HepG2 (cell line): ENCODE data around the gene GFRA1. TPM values are rescaled to one million over a fixed set of nuclear protein-coding genes. Genes with fewer than 3 reads are reported as not detected.

Source experiments
- ATAC-seq: fragments of 200-7000 bp; cut with Tn5 transposase; 3 replicates; pipeline ENCODE4 v1.9.1; 2020; ENCODE audit warnings: mild to moderate bottlenecking, moderate library complexity
- BruUV-seq: library from RNA; stranded (reverse); fragments of 400-500 nt; replicated peaks from 2 replicates; lab custom pipeline; 2021; lab: Mats Ljungman, UMichigan
- CTCF ChIA-PET: fragments of 300-600 bp; formaldehyde crosslinking; extraction: SDS; loops from one replicate; lab custom pipeline; 2021; ENCODE audit warnings: low total read pairs, inconsistent platforms, low intra/inter-chr PET ratio; lab: Yijun Ruan, JAX
- POLR2A ChIA-PET: fragments of 350-600 bp; sonication (Branson Sonifier 250); formaldehyde crosslinking; loops from one replicate; lab custom pipeline; 2020; ENCODE audit warnings: antibody characterized with exemption, inconsistent platforms; lab: Yijun Ruan, JAX
- DNase-seq: peaks from one replicate; pipeline ENCODE4 v3.0.0-alpha.2; 2015; ENCODE audit warnings: low spot score
- FAIRE-seq: peaks from 3 replicates; lab custom pipeline; 2011; peaks lifted over from hg19 to GRCh38; lab: Jason Lieb, UNC
- H2AFZ ChIP-seq: one replicate; pipeline ENCODE4 v1.6.1; 2011; ENCODE audit warnings: low read length, inconsistent platforms
- H3K27ac ChIP-seq: fragments of 300-600 bp; 3 replicates; pipeline ENCODE4 v1.8.0; 2011; ENCODE audit warnings: mixed run types, mild to moderate bottlenecking, mixed read lengths, low read length, inconsistent platforms; ENCODE audit not compliant: insufficient read depth; ENCODE audit errors: extremely low read length
- H3K27me3 ChIP-seq, 2 experiments: fragments of 200-600 bp in 1 of 2; 2 replicates in 1 of 2; 3 replicates in 1 of 2; pipeline versions ENCODE4 v1.6.0 to v1.8.0; 2011; ENCODE audit warnings: low read length in 2 of 2, mild to moderate bottlenecking in 2 of 2, moderate library complexity in 2 of 2, inconsistent platforms in 1 of 2; ENCODE audit not compliant: insufficient read depth in 2 of 2, control insufficient read depth in 1 of 2
- H3K36me3 ChIP-seq, 2 experiments: fragments of 200-600 bp in 1 of 2; replicated peaks in 1 of 2; 2 replicates in 1 of 2; 3 replicates in 1 of 2; pipeline versions ENCODE4 v1.5.1 to v1.8.0; 2011; ENCODE audit warnings: low read length in 2 of 2, inconsistent platforms in 1 of 2; ENCODE audit not compliant: insufficient read depth in 2 of 2, control insufficient read depth in 1 of 2
- H3K4me1 ChIP-seq: 2 replicates; pipeline ENCODE4 v1.5.1; 2012; ENCODE audit warnings: low read length, inconsistent platforms; ENCODE audit not compliant: insufficient read depth
- H3K4me2 ChIP-seq: 2 replicates; pipeline ENCODE4 v1.6.0; 2011; ENCODE audit warnings: low read depth, low read length, inconsistent platforms
- H3K4me3 ChIP-seq, 3 experiments: fragments of 200-600 bp in 1 of 3; sonication (generic), shearing (Covaris generic) in 1 of 3; replicated peaks in 1 of 3; 2 replicates each; pipeline ENCODE4 v1.5.1; 2011 to 2016; ENCODE audit warnings: low read length in 3 of 3, inconsistent platforms in 2 of 3, low read depth in 2 of 3, mild to moderate bottlenecking in 2 of 3, control low read depth in 1 of 3, mixed read lengths in 1 of 3; ENCODE audit not compliant: insufficient read depth in 1 of 3
- H3K79me2 ChIP-seq: one replicate; pipeline ENCODE4 v1.6.1; 2011; ENCODE audit warnings: low read length, inconsistent platforms; ENCODE audit not compliant: insufficient read depth
- H3K9ac ChIP-seq: 2 replicates; pipeline ENCODE4 v1.6.0; 2011; ENCODE audit warnings: mild to moderate bottlenecking, low read depth, low read length, inconsistent platforms; ENCODE audit not compliant: insufficient read depth
- H3K9me3 ChIP-seq: 2 replicates; pipeline ENCODE4 v1.5.1; 2012; ENCODE audit warnings: mild to moderate bottlenecking, low read length
- H4K20me1 ChIP-seq: 2 replicates; pipeline ENCODE4 v1.6.0; 2011; ENCODE audit warnings: inconsistent platforms, mild to moderate bottlenecking, low read length, moderate library complexity; ENCODE audit not compliant: insufficient read depth
- ARHGAP35 ChIP-seq: sonication (generic); formaldehyde crosslinking; IDR thresholded peaks from 2 replicates; pipeline ENCODE4 v1.9.0; 2022; ENCODE audit warnings: mild to moderate bottlenecking, inconsistent platforms, moderate library complexity, missing genetic modification reagents, borderline replicate concordance
- ASH2L ChIP-seq: fragments of 300-600, 200-600 bp; sonication (generic); IDR thresholded peaks from 2 replicates; pipeline ENCODE4 v1.7.0; 2017; ENCODE audit warnings: low read depth, mild to moderate bottlenecking, moderate library complexity, mixed read lengths, low read length; ENCODE audit not compliant: insufficient read length
- ATM ChIP-seq: fragments of 450-650 bp; IDR thresholded peaks from 2 replicates; pipeline ENCODE4 v1.7.1; 2017; ENCODE audit warnings: mild to moderate bottlenecking, borderline replicate concordance
- CCDC6 ChIP-seq: sonication (generic); formaldehyde crosslinking; IDR thresholded peaks from 2 replicates; pipeline ENCODE4 v1.8.1; 2022; ENCODE audit warnings: mild to moderate bottlenecking, missing genetic modification reagents, moderate library complexity
- FUBP1 ChIP-seq: sonication (generic); formaldehyde crosslinking; IDR thresholded peaks from 2 replicates; pipeline ENCODE4 v1.5.1; 2020; ENCODE audit warnings: missing genetic modification reagents, mild to moderate bottlenecking, borderline replicate concordance
- NFKBIZ ChIP-seq: IDR thresholded peaks from 2 replicates; pipeline ENCODE4 v1.6.1; 2018; ENCODE audit warnings: missing genetic modification reagents, missing compliant biosample characterization
- RBM39 ChIP-seq: fragments of 200-400 bp; formaldehyde crosslinking; IDR thresholded peaks from one replicate; pipeline ENCODE4 v1.6.1; 2018; ENCODE audit warnings: antibody characterized with exemption, mild to moderate bottlenecking, low read depth, low read length; ENCODE audit not compliant: poor library complexity, severe bottlenecking
- SOX13 ChIP-seq, 3 experiments: fragments of 450-650 bp in 1 of 3; sonication (generic) in 1 of 3; formaldehyde crosslinking in 1 of 3; IDR thresholded peaks in 2 of 3; conservative IDR thresholded peaks in 1 of 3; 2 replicates each; pipeline versions ENCODE4 v1.5.0 to v1.6.1; 2016 to 2020; ENCODE audit warnings: antibody characterized with exemption in 1 of 3, mild to moderate bottlenecking in 1 of 3, missing compliant biosample characterization in 1 of 3, missing genetic modification reagents in 1 of 3, moderate library complexity in 1 of 3
- ZBTB33 ChIP-seq: sonication (generic); formaldehyde crosslinking; IDR thresholded peaks from 2 replicates; pipeline ENCODE4 v1.4.0; 2020; ENCODE audit warnings: missing genetic modification reagents
- ZNF225 ChIP-seq: sonication (generic); formaldehyde crosslinking; IDR thresholded peaks from 2 replicates; pipeline ENCODE4 v1.4.0; 2020; ENCODE audit warnings: mild to moderate bottlenecking, missing genetic modification reagents
- ZNF235 ChIP-seq: sonication (generic); formaldehyde crosslinking; IDR thresholded peaks from 2 replicates; pipeline ENCODE4 v1.8.1; 2023; ENCODE audit warnings: mild to moderate bottlenecking, missing genetic modification reagents, borderline replicate concordance
- ZNF263 ChIP-seq: sonication (generic); formaldehyde crosslinking; IDR thresholded peaks from 2 replicates; pipeline ENCODE4 v1.4.0; 2020; ENCODE audit warnings: missing genetic modification reagents
- ZSCAN31 ChIP-seq: sonication (generic); formaldehyde crosslinking; IDR thresholded peaks from 2 replicates; pipeline ENCODE4 v1.5.0; 2020; ENCODE audit warnings: low read depth, mild to moderate bottlenecking, missing genetic modification reagents
- WGBS: methylation state at CpG from one replicate; pipeline ENCODE4 v1.1.6; 2017; ENCODE audit warnings: low lambda C conversion rate; 5-methylcytosine and 5-hydroxymethylcytosine counted together
- in situ Hi-C: cut with HindIII; loops from 2 replicates; pipeline ENCODE4 v1.10.0; 2017; ENCODE audit warnings: low pct_unique_long_range_greater_than_20kb; ENCODE audit not compliant: extremely low pct_ligation_motif_present
- intact Hi-C: fragments of 100-400 bp; cut with micrococcal nuclease; formaldehyde crosslinking; loops from one replicate; pipeline ENCODE4 v1.10.0; 2022; ENCODE audit not compliant: unreplicated experiment
- polyA plus RNA-seq, 8 experiments: library from polyadenylated mRNA; depleted of rRNA in 3 of 8; stranded (reverse) in 7 of 8; unstranded in 1 of 8; fragments of >200 nt; fragmentation: Illumina TruSeq in 4 of 8; extraction: Trizol in 4 of 8; gene quantifications; 2 replicates each; pipeline versions ENCODE4 v1.2.1 to v1.2.3, GENCODE V29; 2011 to 2016; ENCODE audit warnings: low read depth in 4 of 8, missing spikeins in 1 of 8, mixed read lengths in 1 of 8; ENCODE audit not compliant: insufficient read depth in 1 of 8
- total RNA-seq, 5 experiments: library from RNA; depleted of rRNA; stranded (reverse); fragments of >200 nt; fragmentation: Illumina TruSeq; extraction: Trizol; gene quantifications; 2 replicates each; pipeline ENCODE4 v1.2.3, GENCODE V29; 2016; ENCODE audit warnings: low read depth in 1 of 5
- TF ChIP-seq, protein P1 (sequence below): sonication (generic); formaldehyde crosslinking; IDR thresholded peaks from 2 replicates; pipeline ENCODE4 v1.5.0; 2020; ENCODE audit warnings: missing genetic modification reagents, mild to moderate bottlenecking, borderline replicate concordance

Gene GFRA1
- total and polyA plus RNA-seq, 2 of the 13 experiments (the other 11 are each of a cell fraction or from before 2014, with no cell fraction given) = not detected

DNA sequence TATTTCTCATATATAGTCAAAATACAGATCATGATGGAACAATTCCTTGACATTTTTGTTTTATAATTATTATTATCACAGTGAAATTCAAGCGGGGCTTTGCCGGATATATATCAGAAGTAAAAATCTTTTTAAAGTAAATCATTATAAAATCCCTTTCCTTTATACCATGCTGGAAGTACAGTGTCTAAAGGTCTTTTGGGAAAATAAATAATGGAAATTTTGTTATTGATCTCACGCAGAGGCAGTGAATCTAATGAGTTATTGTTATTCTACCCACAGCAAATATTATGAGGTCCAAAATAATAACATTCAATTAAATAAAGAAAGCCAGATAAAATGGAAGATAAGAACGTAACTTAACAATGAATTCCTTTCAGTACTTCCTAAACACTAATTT is 33.8 kb downstream of the GFRA1 start:
- H3K9me3 ChIP-seq = no peaks in the 10 kb centered on the region
- H3K79me2 ChIP-seq = no peaks in the 10 kb centered on the region
- H3K4me2 ChIP-seq = no peak overlapping the region
- in situ Hi-C loops = no loop called here
- 17% methylated on average over 4 of the region's 4 CpGs for WGBS
- H3K27me3 ChIP-seq = no peaks in the 10 kb centered on the region
- FAIRE-seq = no peak
- no peaks in the 10 kb centered on the region for H4K20me1 ChIP-seq
- no peaks in the 10 kb centered on the region for H3K36me3 ChIP-seq
- no TSS peak for BruUV-seq
- ChIA-PET POLR2A (no interaction called here), CTCF (no interaction called here)
- no peak overlapping the region for H3K4me3 ChIP-seq
- DNase-seq = no peak
- no peak for TF ChIP-seq ATM
- TF ChIP-seq RBM39 = no peak
- no peak for TF ChIP-seq ZNF225 (CRISPR knock-in tag)
- no peak overlapping the region for H2AFZ ChIP-seq
- no peaks in the 10 kb centered on the region for H3K4me1 ChIP-seq
- intact Hi-C loops = no loop called here
- no peak overlapping the region for H3K27ac ChIP-seq
- H3K9ac ChIP-seq = no peak overlapping the region
- ATAC-seq = no peak

DNA sequence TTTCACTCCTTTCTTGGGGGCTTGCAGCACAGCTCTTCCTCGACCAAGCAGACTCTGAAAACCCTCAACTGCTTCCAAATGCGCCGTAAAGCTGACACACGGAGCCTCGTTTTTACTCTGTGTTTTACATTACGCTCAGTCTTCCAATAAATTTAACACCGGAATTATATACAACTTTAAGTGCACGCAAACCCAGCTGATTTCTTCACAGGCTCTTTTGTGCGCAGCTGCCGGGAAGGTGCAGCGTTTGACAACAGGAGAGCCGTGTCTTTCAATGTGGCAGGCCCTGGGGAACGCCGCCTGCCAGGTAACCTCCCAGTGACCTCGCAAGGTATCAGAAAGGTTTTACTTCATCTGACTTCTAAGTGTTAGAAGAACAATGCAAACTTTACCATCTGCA is 35.0 kb downstream of the GFRA1 start:
- intact Hi-C loops (no loop called here), in situ Hi-C loops (no loop called here)
- H3K9me3 ChIP-seq = no peaks in the 10 kb centered on the region
- ChIA-PET CTCF (no interaction called here), POLR2A (no interaction called here)
- H3K4me3 ChIP-seq = no peak overlapping the region
- no peaks in the 10 kb centered on the region for H3K79me2 ChIP-seq
- DNase-seq = no peak
- FAIRE-seq = no peak
- ATAC-seq = no peak
- WGBS = 73% methylated on average over 15 of the region's 15 CpGs
- no peak overlapping the region for H3K9ac ChIP-seq
- no peaks in the 10 kb centered on the region for H4K20me1 ChIP-seq
- H3K36me3 ChIP-seq = no peaks in the 10 kb centered on the region
- BruUV-seq = no TSS peak
- H2AFZ ChIP-seq = no peak overlapping the region
- no peaks in the 10 kb centered on the region for H3K4me1 ChIP-seq
- H3K27me3 ChIP-seq = no peaks in the 10 kb centered on the region
- no peak overlapping the region for H3K4me2 ChIP-seq
- H3K27ac ChIP-seq = no peak overlapping the region
- TF ChIP-seq ASH2L (no peak), NFKBIZ (CRISPR knock-in tag) (no peak), FUBP1 (no peak), ARHGAP35 (CRISPR knock-in tag) (no peak), ZSCAN31 (CRISPR knock-in tag) (no peak), SOX13 (IDR thresholded peaks at IDR 0.05) (no peak), SOX13 (CRISPR knock-in tag; conservative IDR thresholded peaks at IDR 0.05 in 1 of 2, IDR thresholded peaks at IDR 0.05 in 1 of 2) (no peak), CCDC6 (CRISPR knock-in tag) (no peak), ZNF235 (no peak), ZBTB33 (CRISPR knock-in tag) (no peak), ZNF263 (CRISPR knock-in tag) (no peak)
- TF ChIP-seq, protein P1, sequence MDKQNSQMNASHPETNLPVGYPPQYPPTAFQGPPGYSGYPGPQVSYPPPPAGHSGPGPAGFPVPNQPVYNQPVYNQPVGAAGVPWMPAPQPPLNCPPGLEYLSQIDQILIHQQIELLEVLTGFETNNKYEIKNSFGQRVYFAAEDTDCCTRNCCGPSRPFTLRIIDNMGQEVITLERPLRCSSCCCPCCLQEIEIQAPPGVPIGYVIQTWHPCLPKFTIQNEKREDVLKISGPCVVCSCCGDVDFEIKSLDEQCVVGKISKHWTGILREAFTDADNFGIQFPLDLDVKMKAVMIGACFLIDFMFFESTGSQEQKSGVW (CRISPR knock-in tag) = no peak
